Fibroblast of skin of right biceps (primary cell): ENCODE measurements around the gene CCAR1.
"Not testable (repeated sequence)": the region's sequence is repeated elsewhere in the genome, so short reads cannot be mapped to it uniquely, and the experiment has no call there.

Source experiments
- DNase-seq: peaks from one replicate; pipeline ENCODE4 v3.0.0-alpha.2; 2013

CCAR1 gene, protein sequence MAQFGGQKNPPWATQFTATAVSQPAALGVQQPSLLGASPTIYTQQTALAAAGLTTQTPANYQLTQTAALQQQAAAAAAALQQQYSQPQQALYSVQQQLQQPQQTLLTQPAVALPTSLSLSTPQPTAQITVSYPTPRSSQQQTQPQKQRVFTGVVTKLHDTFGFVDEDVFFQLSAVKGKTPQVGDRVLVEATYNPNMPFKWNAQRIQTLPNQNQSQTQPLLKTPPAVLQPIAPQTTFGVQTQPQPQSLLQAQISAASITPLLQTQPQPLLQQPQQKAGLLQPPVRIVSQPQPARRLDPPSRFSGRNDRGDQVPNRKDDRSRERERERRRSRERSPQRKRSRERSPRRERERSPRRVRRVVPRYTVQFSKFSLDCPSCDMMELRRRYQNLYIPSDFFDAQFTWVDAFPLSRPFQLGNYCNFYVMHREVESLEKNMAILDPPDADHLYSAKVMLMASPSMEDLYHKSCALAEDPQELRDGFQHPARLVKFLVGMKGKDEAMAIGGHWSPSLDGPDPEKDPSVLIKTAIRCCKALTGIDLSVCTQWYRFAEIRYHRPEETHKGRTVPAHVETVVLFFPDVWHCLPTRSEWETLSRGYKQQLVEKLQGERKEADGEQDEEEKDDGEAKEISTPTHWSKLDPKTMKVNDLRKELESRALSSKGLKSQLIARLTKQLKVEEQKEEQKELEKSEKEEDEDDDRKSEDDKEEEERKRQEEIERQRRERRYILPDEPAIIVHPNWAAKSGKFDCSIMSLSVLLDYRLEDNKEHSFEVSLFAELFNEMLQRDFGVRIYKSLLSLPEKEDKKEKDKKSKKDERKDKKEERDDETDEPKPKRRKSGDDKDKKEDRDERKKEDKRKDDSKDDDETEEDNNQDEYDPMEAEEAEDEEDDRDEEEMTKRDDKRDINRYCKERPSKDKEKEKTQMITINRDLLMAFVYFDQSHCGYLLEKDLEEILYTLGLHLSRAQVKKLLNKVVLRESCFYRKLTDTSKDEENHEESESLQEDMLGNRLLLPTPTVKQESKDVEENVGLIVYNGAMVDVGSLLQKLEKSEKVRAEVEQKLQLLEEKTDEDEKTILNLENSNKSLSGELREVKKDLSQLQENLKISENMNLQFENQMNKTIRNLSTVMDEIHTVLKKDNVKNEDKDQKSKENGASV

DNA sequence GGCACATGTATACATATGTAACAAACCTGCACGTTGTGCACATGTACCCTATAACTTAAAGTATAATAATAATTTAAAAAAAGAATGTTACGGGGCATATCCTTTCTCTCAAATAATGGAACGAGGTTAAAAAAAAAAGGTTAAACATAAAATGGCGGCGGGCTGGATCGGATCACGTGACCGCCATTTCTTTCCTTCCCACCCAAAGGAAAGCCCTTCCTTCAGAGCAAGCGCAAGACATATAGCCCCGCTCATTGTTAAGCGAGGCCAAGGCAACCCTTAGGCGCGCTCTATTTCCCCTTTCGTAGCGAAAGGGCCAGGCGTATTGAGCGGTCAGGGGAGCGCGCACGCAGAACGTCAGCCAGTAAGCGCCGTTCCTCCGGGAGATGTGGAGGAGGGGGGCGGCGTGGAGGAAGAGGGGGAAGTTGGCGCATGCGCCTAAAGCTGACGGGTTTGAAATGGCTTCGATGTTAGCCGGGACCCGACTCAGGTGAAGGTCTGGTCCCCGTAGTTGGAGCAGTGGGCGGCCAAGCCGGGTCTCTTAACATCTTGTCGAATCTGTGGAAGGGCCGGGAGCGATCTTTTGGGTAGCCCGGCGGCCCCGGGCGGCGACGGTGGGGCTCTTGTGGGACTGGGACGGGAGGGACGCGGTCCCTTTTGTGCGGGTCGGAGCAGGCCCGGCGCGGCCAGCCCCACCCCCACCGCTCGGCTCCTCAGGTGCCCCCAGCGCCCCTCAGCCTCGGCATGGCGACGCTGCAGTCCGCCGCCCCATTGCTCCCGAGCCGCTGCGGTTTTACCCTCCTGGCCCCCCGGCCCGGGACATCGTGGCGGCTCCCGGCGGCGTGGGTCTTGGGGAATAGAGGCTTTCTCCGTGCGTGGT is at the start of gene CCAR1:
TSS of gene CCAR1 (plus strand) at position 447 of the 880 bp plus-strand sequence. CDS start 1,266 bp downstream, outside the sequence.
- peak; percentile 100 for DNase-seq

DNA sequence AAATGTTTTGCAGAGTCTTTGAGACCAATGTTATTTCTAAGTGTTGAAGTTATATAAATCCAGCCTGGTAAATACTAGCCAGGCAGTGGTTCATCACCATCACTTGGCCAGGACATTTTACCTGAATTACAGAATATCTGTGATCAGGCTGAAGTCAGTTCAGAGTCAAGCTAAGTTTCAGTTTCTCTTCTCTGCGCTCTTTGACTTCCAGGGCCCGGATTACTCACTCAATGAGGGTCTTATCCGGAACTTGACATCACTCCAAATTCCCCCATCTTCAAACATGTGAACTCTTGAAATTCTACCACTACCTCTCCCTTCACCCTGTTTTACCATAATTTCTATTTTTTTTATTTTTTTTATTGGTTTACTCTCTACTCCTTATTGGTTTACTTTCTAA is 36.6 kb upstream of the CCAR1 start:
- no peak for DNase-seq

DNA sequence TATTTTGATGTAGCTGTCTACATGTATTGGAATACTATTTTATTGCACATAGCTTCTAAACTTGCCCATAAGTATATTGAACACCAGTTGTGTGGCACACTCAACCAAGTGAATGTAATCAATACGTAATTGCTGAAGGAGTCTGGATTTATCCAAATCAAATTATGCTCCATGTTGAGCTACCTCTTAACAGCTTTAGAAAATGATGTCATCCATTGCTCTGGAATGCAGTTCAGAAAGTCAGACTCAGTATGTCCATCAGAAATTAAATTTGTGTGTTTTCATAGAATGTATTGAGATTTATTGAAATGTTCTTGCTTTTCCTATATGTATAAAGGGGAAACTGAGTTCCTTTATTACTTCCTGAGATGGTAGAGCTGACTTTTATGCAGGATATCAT is 25.0 kb upstream of the CCAR1 start:
- no peak for DNase-seq

DNA sequence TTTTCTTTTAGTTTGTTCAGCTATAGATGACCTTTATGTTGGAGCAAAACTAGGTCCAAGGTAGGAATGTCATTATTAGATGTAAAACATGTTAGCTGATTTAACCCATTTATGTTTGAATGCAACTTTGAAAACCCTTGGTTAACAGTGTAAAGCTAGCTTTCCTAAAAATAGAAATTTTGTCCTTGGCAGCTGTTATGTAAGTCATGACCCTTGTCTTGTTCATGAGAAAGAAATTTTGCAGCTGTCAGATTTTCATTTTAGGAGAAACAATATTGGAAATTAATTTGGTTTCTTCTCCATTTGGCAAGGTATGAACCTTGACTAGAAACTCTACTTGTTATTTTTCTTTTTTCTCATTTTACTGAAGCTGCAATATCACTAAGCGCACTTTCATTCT is 23.9 kb upstream of the CCAR1 start:
- DNase-seq, result no peak

DNA sequence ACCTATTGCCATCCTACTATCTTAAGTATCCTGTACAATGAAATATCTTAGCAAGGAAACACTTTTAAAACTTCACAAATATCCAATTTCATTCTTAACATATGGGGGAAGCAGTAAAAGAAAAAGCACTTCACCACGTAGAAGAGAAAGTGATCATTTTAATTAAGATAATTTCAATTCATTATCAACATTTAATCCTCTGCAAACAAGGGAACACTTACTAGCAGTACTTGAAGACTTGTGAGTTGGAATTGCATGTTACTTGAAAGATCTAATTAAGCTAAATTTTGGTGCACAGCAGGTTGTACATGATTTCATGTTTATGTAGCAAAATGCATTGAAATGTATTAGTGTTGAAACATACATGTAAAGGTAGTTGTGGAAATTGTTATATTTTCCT is 20.8 kb upstream of the CCAR1 start:
- no peak for DNase-seq

DNA sequence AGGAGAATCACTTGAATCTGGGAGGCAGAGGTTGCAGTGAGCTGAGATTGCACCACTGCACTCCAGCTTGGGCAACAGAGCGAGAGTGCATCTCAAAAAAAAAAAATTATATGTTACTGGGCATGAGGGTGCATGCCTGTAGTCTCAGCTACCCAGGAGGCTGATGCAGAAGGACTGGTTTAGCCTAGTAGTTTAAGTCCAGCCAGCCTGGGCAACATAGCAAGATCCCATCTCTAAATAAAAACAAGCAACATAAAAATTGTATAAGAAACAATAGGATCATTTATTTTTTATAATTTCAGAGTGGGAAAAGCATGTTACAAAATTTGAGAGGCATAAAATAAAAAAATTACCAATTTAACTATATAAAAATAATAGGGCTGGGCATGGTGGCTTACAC is 15.5 kb upstream of the CCAR1 start:
- no peak for DNase-seq

DNA sequence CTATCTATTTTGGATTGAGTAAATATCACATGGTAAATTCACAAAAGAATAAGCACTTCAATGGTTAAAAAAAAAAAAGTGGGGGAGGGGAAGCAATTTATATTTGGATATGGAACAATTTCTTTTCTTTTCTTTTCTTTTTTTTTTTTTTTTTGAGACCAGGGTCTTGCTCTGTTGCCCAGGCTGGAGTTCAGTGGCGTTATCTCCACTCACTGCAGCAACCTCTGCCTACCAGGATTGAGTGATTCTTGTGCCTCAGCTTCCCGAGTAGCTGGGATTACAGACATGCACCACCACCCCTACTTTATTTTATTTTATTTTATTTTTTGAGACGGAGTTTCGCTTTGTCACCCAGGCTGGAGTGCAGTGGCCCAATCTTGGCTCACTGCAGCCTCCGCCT is 12.1 kb upstream of the CCAR1 start:
- DNase-seq, result not testable (repeated sequence)

DNA sequence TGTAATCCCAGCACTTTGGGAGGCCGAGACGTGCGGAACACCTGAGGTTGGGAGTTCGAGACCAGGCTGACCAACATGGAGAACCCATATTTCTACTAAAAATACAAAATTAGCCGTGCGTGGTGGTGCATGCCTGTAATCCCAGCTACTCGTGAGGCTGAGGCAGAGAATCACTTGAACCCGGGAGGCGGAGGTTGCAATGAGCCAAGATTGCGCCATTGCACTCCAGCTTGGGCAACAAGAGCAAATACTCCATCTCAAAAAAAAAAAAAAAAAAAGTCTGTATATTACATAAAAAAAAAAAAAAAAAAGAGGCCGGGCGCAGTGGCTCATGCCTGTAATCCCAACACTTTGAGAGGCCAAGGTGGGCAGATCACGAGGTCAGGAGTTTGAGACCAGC is 8.0 kb upstream of the CCAR1 start:
- not testable (repeated sequence) for DNase-seq

DNA sequence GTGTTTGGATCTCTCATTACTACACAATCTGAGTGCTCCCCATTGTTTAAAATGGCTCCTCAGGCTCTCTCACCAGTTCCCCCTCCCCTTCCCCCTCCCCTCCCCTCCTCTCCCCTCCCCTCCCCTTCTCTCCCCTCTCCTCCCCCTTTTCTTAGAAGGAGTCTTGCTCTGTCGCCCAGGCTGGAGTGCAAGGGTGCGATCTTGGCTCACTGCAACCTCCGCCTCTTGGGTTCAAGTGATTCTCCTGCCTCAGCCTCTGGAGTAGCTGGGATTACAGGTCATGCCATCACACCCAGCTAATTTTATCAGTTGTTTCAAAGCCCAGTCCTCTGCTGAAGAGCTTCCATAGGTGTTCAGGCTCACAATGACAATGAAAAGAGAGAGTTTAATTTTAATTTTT is 3.6 kb upstream of the CCAR1 start:
- no peak for DNase-seq

DNA sequence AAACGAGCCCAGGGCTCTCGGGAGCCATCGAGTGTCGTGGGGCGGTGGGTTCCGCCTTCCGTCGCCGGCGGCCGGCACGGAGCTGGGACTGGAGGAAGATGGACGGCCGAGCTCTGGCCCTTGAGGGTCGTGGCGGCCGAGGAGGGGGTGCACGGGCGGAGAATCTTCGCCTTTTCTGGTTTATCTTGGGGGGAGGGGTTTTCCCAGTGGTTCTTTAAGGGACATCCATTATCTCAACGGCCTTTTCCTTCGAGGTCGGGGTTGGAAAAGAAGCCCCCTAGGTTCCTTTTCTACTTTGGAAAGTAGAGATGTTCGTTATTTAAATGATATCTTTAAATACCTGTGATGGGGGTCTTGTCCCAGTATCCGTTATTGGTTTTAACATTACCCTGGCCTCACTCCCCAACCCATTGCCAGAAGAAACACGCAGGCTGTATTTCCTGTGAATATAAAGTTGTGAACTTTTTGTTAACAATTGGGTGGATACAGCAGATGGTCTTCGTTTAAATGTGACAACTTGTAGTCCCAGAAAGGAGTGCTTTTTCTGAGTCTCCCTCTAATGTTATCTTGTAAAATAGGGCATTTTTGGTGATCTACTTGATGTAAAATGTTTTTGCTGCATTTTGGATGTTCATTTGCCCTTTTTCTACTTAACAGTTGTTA is 765 bp downstream of the CCAR1 start:
- DNase-seq, result peak; percentile 2

DNA sequence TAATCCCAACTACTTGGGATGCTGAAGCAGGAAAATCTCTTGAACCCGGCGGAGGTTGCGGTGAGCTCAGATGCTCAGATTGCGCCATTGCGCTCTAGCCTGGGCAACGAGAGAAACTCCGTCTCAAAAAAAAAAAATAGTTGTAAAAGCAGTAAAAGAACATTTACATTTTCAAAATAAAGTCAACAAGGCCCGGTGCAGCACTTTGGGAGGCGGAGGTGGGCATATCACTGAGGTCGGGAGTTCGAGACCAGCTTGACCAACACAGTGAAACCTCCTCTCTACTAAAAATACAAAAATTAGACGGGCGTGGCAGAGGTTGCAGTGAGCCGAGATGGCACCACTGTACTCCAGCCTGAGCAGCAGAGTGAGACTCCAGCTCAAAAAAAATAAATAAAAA is 4.0 kb downstream of the CCAR1 start:
- DNase-seq, result no peak

DNA sequence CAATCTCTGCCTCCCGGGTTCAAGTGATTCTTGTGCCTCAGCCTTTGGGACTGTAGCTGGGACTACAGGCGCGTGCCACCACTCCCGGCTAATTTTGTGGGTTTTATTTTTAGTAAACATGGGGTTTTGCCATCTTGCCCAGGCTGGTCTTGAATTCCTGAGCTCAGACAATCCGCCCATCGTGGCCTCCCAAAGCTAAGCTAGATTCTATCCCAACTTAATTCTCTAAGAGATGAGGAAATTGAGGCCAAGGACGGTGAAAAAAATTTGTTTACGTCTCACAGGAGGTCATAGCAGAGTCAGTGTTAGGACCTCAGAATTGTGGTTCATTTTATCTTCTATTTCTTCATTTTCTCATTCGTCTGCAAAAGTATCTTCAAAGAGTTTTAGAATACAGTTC is 6.1 kb downstream of the CCAR1 start:
- DNase-seq, result no peak

DNA sequence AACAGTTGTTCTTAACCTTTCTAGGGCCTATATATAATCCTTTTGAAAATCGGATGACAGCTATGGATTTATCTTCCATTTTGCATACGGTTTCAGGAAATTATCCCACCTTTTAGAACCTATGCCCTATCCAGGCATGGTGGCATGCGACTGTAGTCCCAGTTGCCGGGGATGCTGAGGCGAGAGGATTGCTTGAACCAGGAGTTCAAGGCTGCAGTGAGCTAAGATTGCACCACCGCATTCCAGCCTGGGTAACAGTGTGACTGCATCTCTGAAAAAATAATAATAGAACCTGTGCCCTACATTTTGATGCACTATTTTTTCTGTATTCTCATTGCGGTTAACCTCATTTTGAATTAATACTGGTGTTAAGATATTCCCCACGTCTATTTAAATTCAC is 11.6 kb downstream of the CCAR1 start:
- no peak for DNase-seq

DNA sequence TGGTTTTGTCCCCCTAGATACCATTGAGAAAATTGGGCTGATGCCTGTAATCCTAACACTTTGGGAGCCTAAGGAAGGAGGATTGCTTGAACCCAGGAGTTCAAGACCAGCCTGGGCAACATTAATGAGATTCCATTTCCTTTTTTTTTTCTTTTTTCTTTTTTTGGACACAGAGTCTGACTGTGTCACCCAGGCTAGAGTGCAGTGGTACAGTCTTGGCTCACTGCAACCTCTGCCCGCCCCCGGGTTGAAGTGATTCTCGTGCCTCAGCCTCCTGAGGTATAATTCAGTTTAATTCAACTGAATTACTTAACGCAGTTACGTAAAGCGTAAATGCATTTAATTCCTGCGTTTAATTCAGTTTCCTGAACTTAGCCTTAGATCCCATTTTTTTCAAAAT is 13.3 kb downstream of the CCAR1 start:
- DNase-seq, result no peak

DNA sequence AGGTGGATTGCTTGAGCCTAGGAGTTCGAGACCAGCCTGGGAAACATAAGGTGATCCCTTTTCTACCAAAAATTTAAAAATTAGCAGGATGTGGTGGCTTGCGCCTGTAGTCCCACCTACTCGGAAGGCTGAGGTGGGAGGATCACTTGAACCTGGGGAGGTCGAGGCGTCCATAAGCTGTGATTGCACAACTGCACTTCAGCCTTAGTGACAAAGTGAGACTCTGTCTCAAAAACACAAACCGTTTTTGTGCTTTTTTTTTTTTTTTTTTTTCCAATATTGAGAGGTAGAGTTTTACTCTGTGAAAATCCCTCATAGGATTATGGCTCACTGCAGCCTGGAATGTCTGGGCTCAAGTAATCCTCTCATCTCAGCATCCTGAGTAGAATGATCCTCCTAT is 14.1 kb downstream of the CCAR1 start:
- DNase-seq, result no peak

DNA sequence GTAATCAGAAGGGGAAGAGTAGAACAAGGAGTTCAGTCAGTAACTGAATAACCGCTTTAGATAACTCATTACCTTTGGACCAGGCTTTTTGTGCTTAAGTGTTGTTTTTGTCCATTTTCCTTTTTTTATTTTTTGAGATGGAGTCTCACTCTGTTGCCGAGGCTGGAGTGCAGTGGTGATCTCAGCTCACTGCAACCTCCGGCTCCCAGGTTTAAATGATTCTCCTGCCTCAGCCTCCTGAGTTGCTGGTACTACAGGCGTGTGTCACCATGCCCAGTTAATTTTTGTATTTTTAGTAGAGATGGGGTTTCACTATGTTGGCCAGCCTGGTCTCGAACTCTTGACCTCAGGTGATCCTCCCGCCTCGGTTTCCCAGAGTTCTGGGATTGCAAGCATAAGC is 14.7 kb downstream of the CCAR1 start:
- DNase-seq, result not testable (repeated sequence)

DNA sequence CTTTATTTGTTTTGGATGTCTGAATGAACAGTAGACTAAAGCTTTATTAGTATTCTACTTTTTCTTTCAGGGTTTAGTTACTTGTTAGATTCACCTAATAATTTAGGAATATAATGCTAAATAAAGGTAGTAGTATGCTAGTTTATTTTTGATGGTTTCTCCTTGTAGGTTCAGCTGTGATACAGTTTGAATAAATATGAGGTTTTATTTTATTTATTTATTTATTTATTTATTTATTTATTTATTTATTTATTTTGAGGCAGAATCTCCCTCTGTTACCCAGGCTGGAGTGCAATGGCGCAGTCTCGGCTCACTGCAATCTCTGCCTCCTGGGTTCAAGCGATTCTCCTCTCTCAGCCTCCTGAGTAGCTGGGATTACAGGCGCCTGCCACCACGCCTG is 19.6 kb downstream of the CCAR1 start:
- DNase-seq, result not testable (repeated sequence)

DNA sequence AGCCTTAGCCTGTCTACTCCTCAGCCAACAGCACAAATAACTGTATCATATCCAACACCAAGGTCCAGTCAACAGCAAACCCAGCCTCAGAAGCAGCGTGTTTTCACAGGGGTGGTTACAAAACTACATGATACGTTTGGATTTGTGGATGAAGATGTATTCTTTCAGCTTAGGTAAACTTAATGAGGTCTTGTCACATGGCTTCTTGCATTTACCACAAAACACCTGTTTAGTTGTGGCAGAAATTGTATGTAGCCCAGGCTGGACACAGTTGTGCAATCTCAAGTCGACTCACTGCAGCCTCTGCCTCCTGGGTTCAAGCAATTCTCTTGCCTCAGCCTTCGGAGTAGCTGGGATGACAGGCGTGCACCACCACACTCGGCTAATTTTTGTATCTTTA is 21.4 kb downstream of the CCAR1 start:
- no peak for DNase-seq

DNA sequence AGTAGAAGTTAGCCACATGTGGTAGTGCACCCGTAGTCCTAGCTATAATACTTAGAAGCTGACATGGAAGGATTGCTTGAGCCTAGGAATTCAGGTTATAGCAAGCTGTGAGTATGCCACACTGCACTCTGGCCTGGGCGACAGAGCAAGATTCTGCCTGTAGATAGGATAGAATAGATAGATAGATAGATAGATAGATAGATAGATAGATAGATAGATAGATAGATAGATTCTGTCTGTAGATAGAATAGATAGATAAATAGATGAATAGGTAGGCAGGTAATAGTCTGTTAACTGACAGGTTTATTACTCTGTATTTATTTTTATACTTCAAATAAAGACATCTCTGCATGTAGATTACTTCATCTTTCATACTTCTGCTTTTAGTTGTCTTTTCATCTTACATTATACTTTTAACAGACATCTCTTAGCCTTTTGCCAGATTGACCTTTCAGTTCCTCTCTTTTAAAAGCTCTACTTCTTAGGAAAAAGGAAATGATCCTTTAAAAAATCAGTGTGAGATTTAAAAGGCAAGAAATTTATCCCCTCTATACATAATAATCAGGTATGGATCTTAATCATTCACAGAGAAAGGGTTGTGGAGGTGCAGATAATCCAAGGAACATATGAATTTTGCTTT is 31.8 kb downstream of the CCAR1 start:
- DNase-seq, result no peak

DNA sequence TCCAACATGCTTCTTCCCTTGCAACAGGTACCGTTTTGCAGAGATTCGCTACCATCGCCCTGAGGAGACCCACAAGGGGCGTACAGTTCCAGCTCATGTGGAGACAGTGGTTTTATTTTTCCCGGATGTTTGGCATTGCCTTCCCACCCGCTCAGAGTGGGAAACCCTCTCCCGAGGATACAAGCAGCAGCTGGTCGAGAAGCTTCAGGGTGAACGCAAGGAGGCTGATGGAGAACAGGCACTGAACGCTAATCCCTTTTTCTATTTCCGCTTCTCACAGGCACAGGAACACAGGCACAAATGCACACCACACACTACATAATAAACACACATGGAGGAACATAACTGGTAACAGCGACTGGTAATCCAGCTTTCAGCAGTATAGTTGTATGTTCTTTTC is 35.2 kb downstream of the CCAR1 start:
- DNase-seq, result no peak

DNA sequence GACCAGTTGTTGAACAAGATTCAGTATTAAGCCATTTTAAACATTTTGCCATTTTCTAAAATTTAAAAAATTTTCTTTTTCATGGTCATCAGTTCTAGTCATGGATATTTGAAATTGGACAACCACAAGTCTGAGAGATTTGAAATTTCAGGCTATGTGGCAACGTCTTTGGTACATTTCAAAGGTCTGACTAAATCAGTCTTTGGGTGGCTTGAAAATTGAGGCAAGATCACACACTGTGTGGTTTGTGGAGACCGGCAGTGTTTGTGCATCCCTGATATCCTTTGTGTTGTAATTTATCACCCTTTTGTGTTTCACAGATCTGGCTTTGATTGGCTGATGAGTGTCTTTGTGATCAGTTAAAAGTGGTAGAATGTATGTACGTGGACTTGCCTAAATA is 35.7 kb downstream of the CCAR1 start:
- no peak for DNase-seq
